Neural cell (in vitro differentiated cells): Measurements from ENCODE around the gene TSPAN18. TPM values are rescaled to one million over a fixed set of nuclear protein-coding genes. Genes with fewer than 3 reads are reported as not detected.

Experiments used
- H2AFZ ChIP-seq: fragments of 200-600, 300-800 bp; sonication (generic), shearing (Covaris generic); 2 replicates; pipeline ENCODE4 v1.6.0; 2014; ENCODE audit warnings: low read depth, mild to moderate bottlenecking, antibody characterized with exemption, low read length, moderate library complexity
- H3F3A ChIP-seq: fragments of 200-600 bp; shearing (Covaris generic); 2 replicates; pipeline ENCODE4 v1.6.1; 2016; ENCODE audit warnings: mild to moderate bottlenecking, moderate library complexity, mixed read lengths, antibody characterized with exemption, low read length; ENCODE audit not compliant: insufficient read depth, poor library complexity, severe bottlenecking
- H3K27ac ChIP-seq: fragments of 200-600, 300-800 bp; sonication (generic), shearing (Covaris generic); 2 replicates; pipeline ENCODE4 v1.5.1; 2014; ENCODE audit warnings: mild to moderate bottlenecking, low read length, moderate library complexity
- H3K27me3 ChIP-seq: fragments of 300-800, 200-600 bp; sonication (generic), shearing (Covaris generic); 2 replicates; pipeline ENCODE4 v1.6.0; 2014; ENCODE audit warnings: mild to moderate bottlenecking, low read depth, low read length, moderate library complexity; ENCODE audit not compliant: insufficient read depth
- H3K36me3 ChIP-seq: fragments of 300-800, 200-600 bp; sonication (generic), shearing (Covaris generic); 2 replicates; pipeline ENCODE4 v1.5.1; 2014; ENCODE audit warnings: mild to moderate bottlenecking, antibody characterized with exemption, low read length, moderate library complexity; ENCODE audit not compliant: insufficient read depth
- H3K4me2 ChIP-seq: fragments of 300-800, 200-600 bp; sonication (generic), shearing (Covaris generic); 2 replicates; pipeline ENCODE4 v1.6.0; 2014; ENCODE audit warnings: mild to moderate bottlenecking, low read length
- H3K4me3 ChIP-seq: fragments of 300-800, 200-600 bp; sonication (generic), shearing (Covaris generic); 2 replicates; pipeline ENCODE4 v1.5.1; 2014; ENCODE audit warnings: mild to moderate bottlenecking, low read length, moderate library complexity
- H3K79me2 ChIP-seq: fragments of 200-600 bp; shearing (Covaris generic); replicated peaks from 2 replicates; pipeline ENCODE4 v1.6.0; 2014; ENCODE audit warnings: mild to moderate bottlenecking, low read length, moderate library complexity; ENCODE audit not compliant: insufficient read depth
- H3K9ac ChIP-seq: fragments of 300-800, 200-600 bp; sonication (generic), shearing (Covaris generic); 2 replicates; pipeline ENCODE4 v1.6.1; 2016; ENCODE audit warnings: mild to moderate bottlenecking, low read length, mixed read lengths
- H3K9me2 ChIP-seq: fragments of 200-600 bp; shearing (Covaris generic); 2 replicates; pipeline ENCODE4 v1.6.1; 2016; ENCODE audit warnings: mild to moderate bottlenecking, low read length, mixed read lengths; ENCODE audit not compliant: insufficient read depth
- H3K9me3 ChIP-seq: fragments of 200-600, 300-800 bp; sonication (generic), shearing (Covaris generic); 2 replicates; pipeline ENCODE4 v1.6.1; 2016; ENCODE audit warnings: mild to moderate bottlenecking, mixed run types, low read length, moderate library complexity, mixed read lengths
- H4K20me1 ChIP-seq: fragments of 200-600 bp; shearing (Covaris generic); 2 replicates; pipeline ENCODE4 v1.6.1; 2016; ENCODE audit warnings: mild to moderate bottlenecking, mixed run types; ENCODE audit not compliant: insufficient read depth
- EP300 ChIP-seq: fragments of 450-650 bp; conservative IDR thresholded peaks from 2 replicates; pipeline ENCODE4 v1.6.1; 2014; ENCODE audit warnings: antibody characterized with exemption, mild to moderate bottlenecking, moderate library complexity; ENCODE audit not compliant: poor library complexity, severe bottlenecking
- EZH2 ChIP-seq: fragments of 200-600, 300-800 bp; shearing (Covaris generic), sonication (generic); IDR thresholded peaks from 2 replicates; pipeline ENCODE4 v1.6.1; 2014; ENCODE audit warnings: antibody characterized with exemption, low read length, borderline replicate concordance, mild to moderate bottlenecking; ENCODE audit not compliant: insufficient read depth, poor library complexity, severe bottlenecking
- MXI1 ChIP-seq: fragments of 450-650 bp; conservative IDR thresholded peaks from 2 replicates; pipeline ENCODE4 v1.6.1; 2014; ENCODE audit warnings: antibody characterized with exemption, mild to moderate bottlenecking; ENCODE audit not compliant: poor library complexity, severe bottlenecking
- POLR2AphosphoS5 ChIP-seq: IDR thresholded peaks from 2 replicates; pipeline ENCODE4 v1.6.1; 2012
- RAD21 ChIP-seq: fragments of 450-650 bp; conservative IDR thresholded peaks from 2 replicates; pipeline ENCODE4 v1.6.1; 2014; ENCODE audit warnings: antibody characterized with exemption, mild to moderate bottlenecking, moderate library complexity
- REST ChIP-seq: IDR thresholded peaks from 2 replicates; pipeline ENCODE4 v1.6.1; 2012; ENCODE audit warnings: borderline replicate concordance
- SMC3 ChIP-seq: fragments of 450-650 bp; conservative IDR thresholded peaks from 2 replicates; pipeline ENCODE4 v1.6.1; 2014; ENCODE audit warnings: antibody characterized with exemption, mild to moderate bottlenecking, moderate library complexity; ENCODE audit not compliant: poor library complexity
- TAF1 ChIP-seq: IDR thresholded peaks from 2 replicates; pipeline ENCODE4 v1.6.1; 2012; ENCODE audit warnings: low read depth
- polyA plus RNA-seq: library from polyadenylated mRNA; depleted of rRNA; stranded (reverse); fragments of >200 nt; gene quantifications from 2 replicates; pipeline ENCODE4 v1.2.3, GENCODE V29; 2014
- TF ChIP-seq, protein P1 (sequence below): fragments of 450-650 bp; IDR thresholded peaks from 2 replicates; pipeline ENCODE4 v1.5.1; 2014; ENCODE audit warnings: antibody characterized with exemption, mild to moderate bottlenecking, moderate library complexity; ENCODE audit not compliant: poor library complexity, severe bottlenecking

Gene TSPAN18
- polyA plus RNA-seq, 1 donor from 2014 or later, result 8.4 TPM

DNA sequence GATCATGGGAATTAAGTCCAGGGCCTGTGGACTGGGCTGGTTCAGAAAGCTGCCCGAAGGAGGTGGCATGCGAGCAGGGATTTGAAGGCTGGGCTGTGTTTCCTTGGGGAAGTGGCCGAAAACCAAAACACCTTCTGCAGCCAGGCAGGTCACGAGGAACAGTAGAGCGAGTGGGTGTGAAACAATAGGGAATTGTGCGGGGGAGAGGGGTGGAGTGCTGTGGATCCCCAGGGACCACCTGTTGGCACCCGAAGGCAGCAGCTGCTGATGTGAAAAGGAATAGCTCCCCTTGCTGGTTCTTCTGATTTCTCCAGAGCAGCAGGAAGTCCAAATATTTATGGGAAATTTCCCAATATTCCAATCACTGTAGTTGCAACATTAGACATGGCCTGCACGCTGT, 199.3 kb downstream of the TSPAN18 start:
- Histone ChIP-seq H3K9ac (no peak overlapping the region), H3F3A (no peaks in the 10 kb centered on the region), H3K9me2 (no peaks in the 10 kb centered on the region), H3K36me3 (no peaks in the 10 kb centered on the region), H2AFZ (no peak overlapping the region), H3K27me3 (no peaks in the 10 kb centered on the region), H3K4me3 (no peak overlapping the region), H4K20me1 (no peaks in the 10 kb centered on the region), H3K79me2 (no peaks in the 10 kb centered on the region), H3K4me2 (no peak overlapping the region), H3K9me3 (no peaks in the 10 kb centered on the region), H3K27ac (no peak overlapping the region)
- TF ChIP-seq TAF1, result no peak
- TF ChIP-seq RAD21, result no peak
- TF ChIP-seq EZH2, result no peak
- TF ChIP-seq POLR2AphosphoS5, result no peak
- TF ChIP-seq MXI1, result no peak
- no peak for TF ChIP-seq EP300
- TF ChIP-seq, protein P1, sequence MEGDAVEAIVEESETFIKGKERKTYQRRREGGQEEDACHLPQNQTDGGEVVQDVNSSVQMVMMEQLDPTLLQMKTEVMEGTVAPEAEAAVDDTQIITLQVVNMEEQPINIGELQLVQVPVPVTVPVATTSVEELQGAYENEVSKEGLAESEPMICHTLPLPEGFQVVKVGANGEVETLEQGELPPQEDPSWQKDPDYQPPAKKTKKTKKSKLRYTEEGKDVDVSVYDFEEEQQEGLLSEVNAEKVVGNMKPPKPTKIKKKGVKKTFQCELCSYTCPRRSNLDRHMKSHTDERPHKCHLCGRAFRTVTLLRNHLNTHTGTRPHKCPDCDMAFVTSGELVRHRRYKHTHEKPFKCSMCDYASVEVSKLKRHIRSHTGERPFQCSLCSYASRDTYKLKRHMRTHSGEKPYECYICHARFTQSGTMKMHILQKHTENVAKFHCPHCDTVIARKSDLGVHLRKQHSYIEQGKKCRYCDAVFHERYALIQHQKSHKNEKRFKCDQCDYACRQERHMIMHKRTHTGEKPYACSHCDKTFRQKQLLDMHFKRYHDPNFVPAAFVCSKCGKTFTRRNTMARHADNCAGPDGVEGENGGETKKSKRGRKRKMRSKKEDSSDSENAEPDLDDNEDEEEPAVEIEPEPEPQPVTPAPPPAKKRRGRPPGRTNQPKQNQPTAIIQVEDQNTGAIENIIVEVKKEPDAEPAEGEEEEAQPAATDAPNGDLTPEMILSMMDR, result no peak
- TF ChIP-seq SMC3, result no peak
- no peak for TF ChIP-seq REST

- H2AFZ ChIP-seq, result no peak overlapping the region
- H3K9ac ChIP-seq, result no peak overlapping the region
- TF ChIP-seq SMC3, result peak; percentile 83
- TF ChIP-seq REST, result no peak
- TF ChIP-seq RAD21, result peak; percentile 77
- no peak for TF ChIP-seq MXI1
- TF ChIP-seq, protein P1, result peak; percentile 83
- no peak for TF ChIP-seq EP300
- no peak for TF ChIP-seq POLR2AphosphoS5
- TF ChIP-seq TAF1, result no peak
- no peak for TF ChIP-seq EZH2
- no peaks in the 10 kb centered on the region for H3F3A ChIP-seq
- H3K36me3 ChIP-seq, result no peaks in the 10 kb centered on the region
- no peaks in the 10 kb centered on the region for H3K79me2 ChIP-seq
- no peaks in the 10 kb centered on the region for H4K20me1 ChIP-seq
- no peak overlapping the region for H3K4me2 ChIP-seq
- H3K9me2 ChIP-seq, result no peaks in the 10 kb centered on the region
- no peak overlapping the region for H3K4me3 ChIP-seq
- no peaks in the 10 kb centered on the region for H3K9me3 ChIP-seq
- no peaks in the 10 kb centered on the region for H3K27me3 ChIP-seq
- H3K27ac ChIP-seq, result no peak overlapping the region
These were observed 200.5 kb downstream of the TSPAN18 start for GRCh38 chr11:44927174-44927661.
